Heart right ventricle (tissue), 16 donors: ENCODE results near the gene NOS1AP. TPM values are rescaled to one million over a fixed set of nuclear protein-coding genes. Genes with fewer than 3 reads are reported as not detected.

Experiments
- ATAC-seq, 8 donors: fragments of 200-7000 bp; cut with Tn5 transposase; one replicate each; pipeline ENCODE4 v1.9.1; 2020; ENCODE audit warnings: mild to moderate bottlenecking in 8 of 8, moderate library complexity in 8 of 8, moderate number of reproducible peaks in 1 of 8
- DNase-seq, 2 donors: peaks; one replicate each; pipeline ENCODE4 v3.0.0-alpha.2; 2020
- H3K27ac ChIP-seq, 10 donors: fragments of 200-600 bp; sonication (generic) in 2 of 10; one replicate each; pipeline versions ENCODE4 v1.5.0 to v1.8.0; 2020 to 2022; ENCODE audit warnings: mild to moderate bottlenecking in 3 of 10
- H3K27me3 ChIP-seq, 7 donors: fragments of 200-600 bp; one replicate each; pipeline ENCODE4 v1.8.0; 2021 to 2022; ENCODE audit warnings: mild to moderate bottlenecking in 2 of 7
- H3K36me3 ChIP-seq, 9 donors: fragments of 200-600 bp; sonication (generic) in 1 of 9; one replicate each; pipeline versions ENCODE4 v1.5.0 to v1.8.0; 2020 to 2022; ENCODE audit warnings: mild to moderate bottlenecking in 2 of 9
- H3K4me1 ChIP-seq, 9 donors: fragments of 200-600 bp; sonication (generic) in 1 of 9; one replicate each; pipeline versions ENCODE4 v1.5.0 to v1.8.0; 2020 to 2022; ENCODE audit warnings: mild to moderate bottlenecking in 4 of 9
- H3K4me3 ChIP-seq, 10 donors: fragments of 200-600 bp; sonication (generic) in 2 of 10; one replicate each; pipeline versions ENCODE4 v1.5.0 to v1.8.0; 2020 to 2022; ENCODE audit warnings: mild to moderate bottlenecking in 7 of 10, moderate library complexity in 2 of 10
- H3K9me3 ChIP-seq, 11 donors: fragments of 200-600 bp in 10 of 11; sonication (generic) in 2 of 11; one replicate each; pipeline versions ENCODE4 v1.5.0 to v1.8.0; 2013 to 2022; ENCODE audit warnings: mild to moderate bottlenecking in 2 of 11, control low read depth in 1 of 11, moderate library complexity in 1 of 11
- WGBS, 2 donors: extraction: QIAGEN DNeasy Blood & Tissue Kit; methylation state at CpG; one replicate each; pipeline ENCODE4 v1.1.7; 2013; ENCODE audit warnings: inconsistent platforms in 1 of 2; 5-methylcytosine and 5-hydroxymethylcytosine counted together
- intact Hi-C, 10 donors: fragments of 100-400 bp; cut with DNase I; formaldehyde crosslinking; loops; one replicate each; pipeline versions ENCODE4 v1.11.1 to v1.14.2; 2022
- polyA plus RNA-seq, 2 donors: library from polyadenylated mRNA; stranded (reverse); fragments of 200-250 nt; gene quantifications; one replicate each; pipeline ENCODE4 v1.2.3, GENCODE V29; 2013
- total RNA-seq, 10 donors: library from RNA; stranded (reverse); fragmentation: NEBNext Ultra II Directional in 3 of 10; extraction: Animal tissue kit (Norgen Biotek cat#: 25700) in 3 of 10; gene quantifications; one replicate each; pipeline versions ENCODE4 v1.2.1 to v1.2.4, GENCODE V29; 2021 to 2023
- TF ChIP-seq, protein P1 (sequence below), 9 donors: fragments of 200-600 bp; sonication (generic) in 2 of 9; IDR thresholded peaks; one replicate each; pipeline versions ENCODE4 v1.5.0 to v1.8.0; 2021 to 2022; ENCODE audit warnings: antibody characterized with exemption in 9 of 9, mild to moderate bottlenecking in 5 of 9, moderate library complexity in 1 of 9
- donor health status: Arrhythmogenic right ventricular cardiomyopathy.
- donor health status: ischemic (EF 13 %, LVEDD 7.1; RV severe dilation, severe dysfunction).
- donor health status: healthy with polysubstance abuse.
- donor health status: DM: no; HTN: yes; CAD: no.
- donor health status: DM: no; HTN: no; CAD: no.
- donor health status: ischemic (EF 25% LVEDD 6.9; RV normal size, moderate dysfunction).
- donor health status: ischemic (EF 25% LVEDD 5.7; RV mildly dilated, moderate dysfunction).
- donor health status: healthy.
- donor health status: DM: yes; HTN: yes; CAD: no.
- donor health status: Ischemic cardiomyopathy.
- donor health status: ischemic (EF 35%, LVEDD 5.7; RV mildly dilated, moderate dysfunction).
- donor health status: nonischemic (EF 11% LVEDD 7.7; RV severe dilation, severe dysfunction).
- donor health status: DM: yes; HTN: yes; CAD: no.
- donor health status: PGD.
- donor health status: ischemic (EF 29% LVEDD 5.4; RV normal size, mild dysfunction).
- donor health status: nonischemic (EF 23%, LVEDD 6.1; RV moderate dilation, normal function).

The NOS1AP gene
- total and polyA plus RNA-seq, 12 donors, result 0.19 to 7.1 (median 4.6) TPM

DNA sequence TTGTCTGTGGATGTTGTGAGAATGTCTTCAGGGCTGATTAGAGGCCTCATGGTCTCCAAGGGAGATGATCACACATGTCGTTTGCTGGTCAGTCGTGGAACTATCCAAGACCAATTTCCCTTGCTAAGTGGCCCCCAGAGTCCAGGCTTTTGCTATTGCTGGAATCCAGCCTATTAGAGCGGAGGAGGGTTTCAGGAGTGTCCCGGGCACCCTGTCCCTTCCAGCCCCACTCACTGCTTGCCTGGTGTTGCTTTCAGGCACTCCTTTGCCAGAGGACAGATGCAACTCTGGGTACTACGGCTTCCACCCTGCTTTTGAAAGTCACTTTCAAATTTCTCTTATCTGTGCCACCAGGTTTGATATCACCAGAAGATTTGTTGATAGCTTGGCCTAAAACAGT lies 149.1 kb downstream of the NOS1AP start:
- H3K4me3 ChIP-seq, result no peak overlapping the region
- DNase-seq, result no peak
- H3K36me3 ChIP-seq, result no peaks in the 10 kb centered on the region
- H3K27ac ChIP-seq, result peak overlapping the region in 1 of 10 donors; percentile 14
- ATAC-seq, result peak in 4 of 8 donors; percentile 27 to 63 (median 45)
- TF ChIP-seq, protein P1, sequence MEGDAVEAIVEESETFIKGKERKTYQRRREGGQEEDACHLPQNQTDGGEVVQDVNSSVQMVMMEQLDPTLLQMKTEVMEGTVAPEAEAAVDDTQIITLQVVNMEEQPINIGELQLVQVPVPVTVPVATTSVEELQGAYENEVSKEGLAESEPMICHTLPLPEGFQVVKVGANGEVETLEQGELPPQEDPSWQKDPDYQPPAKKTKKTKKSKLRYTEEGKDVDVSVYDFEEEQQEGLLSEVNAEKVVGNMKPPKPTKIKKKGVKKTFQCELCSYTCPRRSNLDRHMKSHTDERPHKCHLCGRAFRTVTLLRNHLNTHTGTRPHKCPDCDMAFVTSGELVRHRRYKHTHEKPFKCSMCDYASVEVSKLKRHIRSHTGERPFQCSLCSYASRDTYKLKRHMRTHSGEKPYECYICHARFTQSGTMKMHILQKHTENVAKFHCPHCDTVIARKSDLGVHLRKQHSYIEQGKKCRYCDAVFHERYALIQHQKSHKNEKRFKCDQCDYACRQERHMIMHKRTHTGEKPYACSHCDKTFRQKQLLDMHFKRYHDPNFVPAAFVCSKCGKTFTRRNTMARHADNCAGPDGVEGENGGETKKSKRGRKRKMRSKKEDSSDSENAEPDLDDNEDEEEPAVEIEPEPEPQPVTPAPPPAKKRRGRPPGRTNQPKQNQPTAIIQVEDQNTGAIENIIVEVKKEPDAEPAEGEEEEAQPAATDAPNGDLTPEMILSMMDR (IDR thresholded peaks at IDR 0.05), result no peak
- intact Hi-C loops, result loop anchor here in 1 of 10 donors (10.0 kb wide), 1 partner anchor 66 kb away; no protein-coding TSS in a partner anchor
- no peaks in the 10 kb centered on the region for H3K27me3 ChIP-seq
- no peaks in the 10 kb centered on the region for H3K9me3 ChIP-seq
- WGBS, 2 donors, result 30 to 34% methylated on average over 5 of the region's 5 CpGs
- peaks cover 0 to 46% (median 14%) of the 10 kb centered on the region in 9 donors for H3K4me1 ChIP-seq

DNA sequence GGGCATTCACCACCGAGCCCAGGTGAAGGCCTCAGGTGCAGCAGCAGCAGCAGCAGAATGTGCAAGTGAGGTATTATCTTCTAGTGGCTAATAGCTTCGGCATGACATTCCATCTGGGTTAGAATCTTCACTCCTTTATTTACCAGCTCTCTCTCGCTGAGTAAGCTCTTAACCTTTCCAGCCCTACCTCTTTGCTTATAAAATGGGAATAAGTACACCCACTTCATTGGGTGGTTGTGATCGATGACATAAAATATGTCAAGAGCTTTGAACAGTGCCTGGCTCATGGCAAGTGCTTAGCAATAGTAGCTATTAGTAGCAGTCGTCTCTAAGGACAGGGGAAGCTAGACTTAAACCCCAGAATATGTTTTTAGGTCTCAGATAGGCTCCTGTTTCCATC lies 149.5 kb downstream of the NOS1AP start:
- Histone ChIP-seq H3K36me3 (no peaks in the 10 kb centered on the region), H3K9me3 (no peaks in the 10 kb centered on the region), H3K27ac (peak overlapping the region in 1 of 10 donors; percentile 14), H3K27me3 (no peaks in the 10 kb centered on the region), H3K4me1 (peaks cover 0 to 41% (median 13%) of the 10 kb centered on the region in 9 donors), H3K4me3 (no peak overlapping the region)
- TF ChIP-seq, protein P1 (IDR thresholded peaks at IDR 0.05), result no peak
- intact Hi-C loops, result loop anchor here in 1 of 10 donors (10.0 kb wide), 1 partner anchor 66 kb away; no protein-coding TSS in a partner anchor
- 53 to 68% methylated on average over 5 of the region's 5 CpGs for WGBS, 2 donors
- no peak for DNase-seq
- ATAC-seq, result no peak

DNA sequence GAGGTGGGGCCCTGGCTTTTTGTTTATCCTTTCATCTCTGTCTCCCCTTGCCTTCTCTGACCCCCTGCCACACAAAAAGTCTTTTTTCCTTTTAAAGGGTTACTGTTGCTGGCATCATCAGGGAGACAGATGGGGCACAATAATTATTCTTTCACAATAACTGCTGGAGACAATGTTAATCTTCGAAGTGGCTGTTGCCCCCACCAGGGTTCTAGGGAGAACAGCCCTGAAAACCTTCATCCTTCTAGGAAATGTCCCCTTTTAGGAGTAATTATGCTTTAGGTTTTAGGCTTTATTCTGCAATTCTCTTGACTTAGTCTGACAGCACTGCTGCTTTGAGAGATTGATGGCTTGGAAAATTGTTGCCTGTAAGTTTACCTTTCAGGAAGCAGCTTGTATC lies 150.0 kb downstream of the NOS1AP start:
- H3K9me3 ChIP-seq, result no peaks in the 10 kb centered on the region
- intact Hi-C loops, result loop anchor here in 1 of 10 donors (10.0 kb wide), 1 partner anchor 65 kb away; no protein-coding TSS in a partner anchor
- no peaks in the 10 kb centered on the region for H3K36me3 ChIP-seq
- TF ChIP-seq, protein P1 (IDR thresholded peaks at IDR 0.05), result no peak
- no peak overlapping the region for H3K4me3 ChIP-seq
- H3K4me1 ChIP-seq, result peaks cover 0 to 37% (median 13%) of the 10 kb centered on the region in 9 donors
- WGBS, 2 donors, result 90 to 97% methylated on average over 1 of the region's 1 CpG
- DNase-seq, result no peak
- H3K27me3 ChIP-seq, result no peaks in the 10 kb centered on the region
- no peak for ATAC-seq
- no peak overlapping the region for H3K27ac ChIP-seq

DNA sequence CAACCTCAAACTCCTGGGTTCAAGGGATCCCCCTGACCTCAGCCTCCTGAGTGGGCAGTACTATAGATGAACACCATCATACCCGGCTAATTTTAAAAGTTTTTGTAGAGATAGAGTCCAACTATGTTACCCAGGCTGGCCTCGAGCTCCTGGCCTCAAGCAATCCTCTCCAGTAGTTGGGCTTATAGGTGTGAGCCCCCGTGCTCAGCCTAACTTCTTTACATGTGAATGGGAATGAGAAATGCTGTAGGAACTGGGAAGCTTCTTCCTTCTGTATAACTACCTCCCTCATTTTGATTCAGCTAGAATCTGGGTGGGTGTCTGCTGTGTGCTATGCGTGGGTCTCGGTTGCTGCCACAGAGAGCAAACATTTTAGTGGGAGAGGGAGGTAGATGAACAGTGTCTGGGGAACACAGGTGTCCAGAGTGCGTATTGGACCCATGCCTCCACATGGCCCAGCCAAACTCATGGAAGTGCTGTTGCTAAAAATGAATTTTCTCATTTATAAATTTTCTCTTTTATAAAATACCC lies 150.6 kb downstream of the NOS1AP start:
- Histone ChIP-seq H3K36me3 (no peaks in the 10 kb centered on the region), H3K9me3 (no peaks in the 10 kb centered on the region), H3K4me3 (no peak overlapping the region), H3K4me1 (peaks cover 0 to 30% (median 13%) of the 10 kb centered on the region in 9 donors), H3K27me3 (no peaks in the 10 kb centered on the region), H3K27ac (no peak overlapping the region)
- intact Hi-C loops, result no loop called here
- TF ChIP-seq, protein P1 (IDR thresholded peaks at IDR 0.05), result no peak
- no peak for ATAC-seq
- no peak for DNase-seq
- 93 to 96% methylated on average over 6 of the region's 6 CpGs for WGBS, 2 donors
